Measurements from ENCODE around the gene CAMK2B. TPM values are rescaled to one million over a fixed set of nuclear protein-coding genes. Genes with fewer than 3 reads are reported as not detected.

The CAMK2B gene
- total and polyA plus RNA-seq, 2 of the 13 experiments (the other 11 are each of a cell fraction or from before 2014, with no cell fraction given) = 0.27 to 0.48 TPM

GRCh38 chr7:44200699-44201461 is 124.5 kb downstream of the CAMK2B start, which contains the start of gene YKT6 (continued):
- TF ChIP-seq ZSCAN29 (CRISPR knock-in tag; conservative IDR thresholded peaks at IDR 0.05) (no peak), CHCHD3 (CRISPR knock-in tag; IDR thresholded peaks at IDR 0.05) (no peak), CBX2 (IDR thresholded peaks at IDR 0.05; ENCODE audit: low read depth, low read length) (no peak), CBX2 (CRISPR knock-in tag; IDR thresholded peaks at IDR 0.05; ENCODE audit: low read depth) (no peak), E2F5 (CRISPR knock-in tag; conservative IDR thresholded peaks at IDR 0.05) (no peak), SSRP1 (CRISPR knock-in tag; IDR thresholded peaks at IDR 0.05) (no peak), RARG (CRISPR knock-in tag; IDR thresholded peaks at IDR 0.05; ENCODE audit: low read depth) (no peak), ZBED4 (CRISPR knock-in tag; IDR thresholded peaks at IDR 0.05; ENCODE audit: borderline replicate concordance) (0 out of 2 replicates have a peak, but pooled peaks have one; percentile 20), IKZF5 (CRISPR knock-in tag; IDR thresholded peaks at IDR 0.05) (peak; percentile 57; the same call in 1 of the 2 replicates), ASH2L (IDR thresholded peaks at IDR 0.05; ENCODE audit: insufficient read length, low read depth, low read length) (peak; percentile 61), FOSL2 (CRISPR knock-in tag; IDR thresholded peaks at IDR 0.05) (peak; percentile 21; the same call in 1 of the 2 replicates), GATAD1 (CRISPR knock-in tag; IDR thresholded peaks at IDR 0.05) (peak; percentile 89), ZNF816 (CRISPR knock-in tag; IDR thresholded peaks at IDR 0.05; ENCODE audit: borderline replicate concordance) (no peak), DNMT1 (CRISPR knock-in tag; IDR thresholded peaks at IDR 0.05) (no peak)
- TF ChIP-seq, protein P1, sequence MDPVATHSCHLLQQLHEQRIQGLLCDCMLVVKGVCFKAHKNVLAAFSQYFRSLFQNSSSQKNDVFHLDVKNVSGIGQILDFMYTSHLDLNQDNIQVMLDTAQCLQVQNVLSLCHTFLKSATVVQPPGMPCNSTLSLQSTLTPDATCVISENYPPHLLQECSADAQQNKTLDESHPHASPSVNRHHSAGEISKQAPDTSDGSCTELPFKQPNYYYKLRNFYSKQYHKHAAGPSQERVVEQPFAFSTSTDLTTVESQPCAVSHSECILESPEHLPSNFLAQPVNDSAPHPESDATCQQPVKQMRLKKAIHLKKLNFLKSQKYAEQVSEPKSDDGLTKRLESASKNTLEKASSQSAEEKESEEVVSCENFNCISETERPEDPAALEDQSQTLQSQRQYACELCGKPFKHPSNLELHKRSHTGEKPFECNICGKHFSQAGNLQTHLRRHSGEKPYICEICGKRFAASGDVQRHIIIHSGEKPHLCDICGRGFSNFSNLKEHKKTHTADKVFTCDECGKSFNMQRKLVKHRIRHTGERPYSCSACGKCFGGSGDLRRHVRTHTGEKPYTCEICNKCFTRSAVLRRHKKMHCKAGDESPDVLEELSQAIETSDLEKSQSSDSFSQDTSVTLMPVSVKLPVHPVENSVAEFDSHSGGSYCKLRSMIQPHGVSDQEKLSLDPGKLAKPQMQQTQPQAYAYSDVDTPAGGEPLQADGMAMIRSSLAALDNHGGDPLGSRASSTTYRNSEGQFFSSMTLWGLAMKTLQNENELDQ (CRISPR knock-in tag; IDR thresholded peaks at IDR 0.05; ENCODE audit: borderline replicate concordance) = no peak
